H9 (cell line): Measurements from ENCODE around the gene CAPN12. TPM values are rescaled to one million over a fixed set of nuclear protein-coding genes. Genes with fewer than 3 reads are reported as not detected.

Source experiments
- DNase-seq: peaks from one replicate; pipeline ENCODE4 v3.0.0-alpha.2; 2017
- H2AFZ ChIP-seq: one replicate; pipeline ENCODE4 v1.6.1; 2013; ENCODE audit warnings: mild to moderate bottlenecking, low read length, control low read depth, moderate library complexity
- H2AK5ac ChIP-seq: 2 replicates; pipeline ENCODE4 v1.6.1; 2013; ENCODE audit warnings: low read length, control low read depth, mixed read lengths; ENCODE audit not compliant: insufficient read length
- H2BK120ac ChIP-seq: one replicate; pipeline ENCODE4 v1.6.1; 2013; ENCODE audit warnings: low read depth, mild to moderate bottlenecking, low read length, control low read depth, inconsistent platforms; ENCODE audit not compliant: poor library complexity, severe bottlenecking
- H2BK12ac ChIP-seq: 2 replicates; pipeline ENCODE4 v1.6.1; 2013; ENCODE audit warnings: low read length, control low read depth, mixed read lengths, low read depth; ENCODE audit not compliant: insufficient read length
- H2BK15ac ChIP-seq: 2 replicates; pipeline ENCODE4 v1.6.1; 2013; ENCODE audit warnings: low read depth, low read length, control low read depth
- H2BK20ac ChIP-seq: one replicate; pipeline ENCODE4 v1.6.1; 2013; ENCODE audit warnings: low read depth, mild to moderate bottlenecking, low read length, control low read depth, inconsistent platforms; ENCODE audit not compliant: poor library complexity, severe bottlenecking
- H2BK5ac ChIP-seq: 2 replicates; pipeline ENCODE4 v1.6.1; 2013; ENCODE audit warnings: low read length, control low read depth, mixed read lengths; ENCODE audit not compliant: insufficient read length
- H3K14ac ChIP-seq: 2 replicates; pipeline ENCODE4 v1.6.1; 2013; ENCODE audit warnings: low read length, control low read depth; ENCODE audit not compliant: insufficient read depth
- H3K18ac ChIP-seq: 2 replicates; pipeline ENCODE4 v1.6.1; 2013; ENCODE audit warnings: low read depth, mild to moderate bottlenecking, mixed read lengths, low read length, control low read depth; ENCODE audit not compliant: insufficient read length
- H3K23ac ChIP-seq: 2 replicates; pipeline ENCODE4 v1.6.1; 2013; ENCODE audit warnings: low read length, control low read depth, mixed read lengths, low read depth; ENCODE audit not compliant: insufficient read length
- H3K23me2 ChIP-seq: 2 replicates; pipeline ENCODE4 v1.6.1; 2013; ENCODE audit warnings: low read depth, mild to moderate bottlenecking, mixed read lengths, low read length, control low read depth; ENCODE audit not compliant: insufficient read length, poor library complexity, severe bottlenecking
- H3K27ac ChIP-seq: 2 replicates; pipeline ENCODE4 v1.5.1; 2013; ENCODE audit warnings: low read length, control low read depth, mixed read lengths, low read depth; ENCODE audit not compliant: insufficient read length
- H3K27me3 ChIP-seq: 2 replicates; pipeline ENCODE4 v1.6.1; 2013; ENCODE audit warnings: low read length, control low read depth, inconsistent platforms; ENCODE audit not compliant: insufficient read depth
- H3K4ac ChIP-seq: 2 replicates; pipeline ENCODE4 v1.6.1; 2013; ENCODE audit warnings: low read depth, mild to moderate bottlenecking, control low read depth, inconsistent platforms, low read length, moderate library complexity
- H3K4me1 ChIP-seq: 2 replicates; pipeline ENCODE4 v1.6.1; 2013; ENCODE audit warnings: low read length, control low read depth, inconsistent platforms; ENCODE audit not compliant: insufficient read depth
- H3K4me2 ChIP-seq: 2 replicates; pipeline ENCODE4 v1.6.1; 2013; ENCODE audit warnings: low read length, control low read depth, mixed read lengths; ENCODE audit not compliant: insufficient read length, insufficient read depth
- H3K56ac ChIP-seq: 2 replicates; pipeline ENCODE4 v1.6.1; 2013; ENCODE audit warnings: low read depth, mild to moderate bottlenecking, mixed read lengths, low read length, control low read depth; ENCODE audit not compliant: insufficient read length
- H3K79me1 ChIP-seq: 2 replicates; pipeline ENCODE4 v1.6.1; 2013; ENCODE audit warnings: low read depth, mild to moderate bottlenecking, moderate library complexity, low read length, control low read depth, inconsistent platforms; ENCODE audit not compliant: insufficient read depth, poor library complexity, severe bottlenecking
- H3K79me2 ChIP-seq: 2 replicates; pipeline ENCODE4 v1.6.1; 2013; ENCODE audit warnings: low read length, control low read depth, inconsistent platforms; ENCODE audit not compliant: insufficient read depth
- H3K9ac ChIP-seq: 2 replicates; pipeline ENCODE4 v1.6.1; 2013; ENCODE audit warnings: low read length, control low read depth, mixed read lengths; ENCODE audit not compliant: insufficient read length; ENCODE audit errors: extremely low read depth
- H3K9me3 ChIP-seq: one replicate; pipeline ENCODE4 v1.6.1; 2013; ENCODE audit warnings: low read depth, low read length, inconsistent platforms; ENCODE audit not compliant: control insufficient read depth
- H3T11ph ChIP-seq: one replicate; pipeline ENCODE4 v1.6.1; 2013; ENCODE audit warnings: mild to moderate bottlenecking, low read length, control low read depth, inconsistent platforms
- H4K20me1 ChIP-seq: one replicate; pipeline ENCODE4 v1.6.1; 2013; ENCODE audit not compliant: control insufficient read depth, insufficient read length, insufficient read depth
- H4K5ac ChIP-seq: 2 replicates; pipeline ENCODE4 v1.6.1; 2013; ENCODE audit warnings: low read depth, mild to moderate bottlenecking, mixed read lengths, low read length, control low read depth; ENCODE audit not compliant: insufficient read length
- H4K8ac ChIP-seq: replicated peaks from 2 replicates; pipeline ENCODE4 v1.6.1; 2013; ENCODE audit warnings: low read length, control low read depth, mixed read lengths, low read depth; ENCODE audit not compliant: insufficient read length
- H4K91ac ChIP-seq: 2 replicates; pipeline ENCODE4 v1.6.1; 2013; ENCODE audit warnings: low read depth, mild to moderate bottlenecking, moderate library complexity, mixed read lengths, low read length, control low read depth; ENCODE audit not compliant: insufficient read length
- H3K27ac Mint-ChIP-seq, 3 experiments: 2 replicates in 2 of 3; 3 replicates in 1 of 3; pipeline ENCODE4 v1.8.0; 2020 to 2021; ENCODE audit warnings: mixed read lengths in 3 of 3, mild to moderate bottlenecking in 1 of 3, moderate library complexity in 1 of 3
- H3K27me3 Mint-ChIP-seq: 2 replicates; pipeline ENCODE4 v1.8.0; 2021; ENCODE audit warnings: low read depth, mild to moderate bottlenecking, moderate library complexity, mixed read lengths
- H3K36me3 Mint-ChIP-seq, 3 experiments: 2 replicates in 2 of 3; 3 replicates in 1 of 3; pipeline ENCODE4 v1.8.0; 2020 to 2021; ENCODE audit warnings: low read depth in 3 of 3, mixed read lengths in 3 of 3; ENCODE audit not compliant: insufficient read depth in 1 of 3
- H3K4me1 Mint-ChIP-seq, 2 experiments: 2 replicates each; pipeline ENCODE4 v1.8.0; 2020; ENCODE audit warnings: mixed read lengths in 2 of 2
- H3K4me3 Mint-ChIP-seq, 2 experiments: 2 replicates in 1 of 2; 3 replicates in 1 of 2; pipeline ENCODE4 v1.8.0; 2020 to 2021; ENCODE audit warnings: mild to moderate bottlenecking in 2 of 2, mixed read lengths in 2 of 2, moderate library complexity in 1 of 2
- H3K9me3 Mint-ChIP-seq, 2 experiments: 2 replicates in 1 of 2; 3 replicates in 1 of 2; pipeline ENCODE4 v1.8.0; 2020; ENCODE audit warnings: mild to moderate bottlenecking in 2 of 2, mixed read lengths in 2 of 2, moderate library complexity in 1 of 2
- CTCF ChIP-seq: fragments of 200-600 bp; sonication (generic); conservative IDR thresholded peaks from 3 replicates; pipeline ENCODE4 v1.8.0; 2021; ENCODE audit warnings: antibody characterized with exemption, mild to moderate bottlenecking
- WGBS: extraction: QIAGEN DNeasy Blood & Tissue Kit; methylation state at CpG from one replicate; pipeline ENCODE4 v1.1.7; 2013; ENCODE audit warnings: missing lambda C conversion rate, low lambda C conversion rate, mixed read lengths; ENCODE audit not compliant: insufficient read length; ENCODE audit errors: extremely low coverage; 5-methylcytosine and 5-hydroxymethylcytosine counted together
- total RNA-seq: library from RNA; stranded (reverse); gene quantifications from 2 replicates; pipeline ENCODE4 v1.2.1, GENCODE V29; 2021

Gene CAPN12
- total RNA-seq, 1 experiment from 2014 or later = 10.5 TPM

- no peak overlapping the region for H3T11ph ChIP-seq
- no peak overlapping the region; a peak in 1 of 5 replicates for H3K4me3 Mint-ChIP-seq
These were observed 33.1 kb downstream of the CAPN12 start for GRCh38 chr19:38710928-38711725.

More at GRCh38 chr19:38710928-38711725, 33.1 kb downstream of the CAPN12 start:
- H3K23ac ChIP-seq = no peak overlapping the region
- H3K4me1 ChIP-seq = no peaks in the 10 kb centered on the region
- no peak overlapping the region for H3K9ac ChIP-seq
- no peak for TF ChIP-seq CTCF
- no peak for DNase-seq
- H3K9me3 ChIP-seq = no peaks in the 10 kb centered on the region
- H3K27me3 ChIP-seq = no peaks in the 10 kb centered on the region
- H3K4me2 ChIP-seq = no peak overlapping the region
- H3K56ac ChIP-seq = no peak overlapping the region
- no peak overlapping the region for H2BK12ac ChIP-seq
- Mint-ChIP-seq H3K4me1 (0 out of 4 replicates have a peak, but pooled peaks cover 0 to 2% of the 10 kb centered on the region in 2 experiments), H3K27me3 (no peaks in the 10 kb centered on the region; the same call in 1 of the 2 replicates), H3K36me3 (peaks cover 41 to 83% (median 72%) of the 10 kb centered on the region in 3 experiments), H3K27ac (peak overlapping the region in 1 of 3 experiments; percentile 77; a peak in 2 of 7 replicates), H3K9me3 (no peaks in the 10 kb centered on the region)
- no peak overlapping the region for H2BK15ac ChIP-seq
- no peak overlapping the region for H4K5ac ChIP-seq
- no peak overlapping the region for H3K4ac ChIP-seq
- no peak overlapping the region for H4K91ac ChIP-seq
- WGBS = no CpG with 5 or more reads among the region's 25 CpGs
- no peak overlapping the region for H4K8ac ChIP-seq
- H2BK20ac ChIP-seq = no peak overlapping the region
- no peak overlapping the region for H2BK120ac ChIP-seq
- no peak overlapping the region for H3K27ac ChIP-seq
- H4K20me1 ChIP-seq = no peaks in the 10 kb centered on the region
- no peak overlapping the region for H2AFZ ChIP-seq
- H3K23me2 ChIP-seq = no peaks in the 10 kb centered on the region
- no peaks in the 10 kb centered on the region for H3K79me1 ChIP-seq
- H3K14ac ChIP-seq = no peak overlapping the region
- H2AK5ac ChIP-seq = no peak overlapping the region
- H3K18ac ChIP-seq = no peak overlapping the region
- no peak overlapping the region for H2BK5ac ChIP-seq
- no peaks in the 10 kb centered on the region for H3K79me2 ChIP-seq
